ENCODE data around the gene SULT4A1.

The SULT4A1 gene

GRCh38 chr22:43848366-43849171 is 13.7 kb downstream of the SULT4A1 start:
- DNase-seq (ENCODE audit: low read depth, low spot score) = no peak
- Histone ChIP-seq H3K4me3 (ENCODE audit: insufficient read length, low read depth) (no peak overlapping the region), H3K9me3 (ENCODE audit: insufficient read depth, low read length) (no peaks in the 10 kb centered on the region), H3K4me1 (ENCODE audit: insufficient read depth, insufficient read length) (peaks cover 15% of the 10 kb centered on the region), H3K36me3 (ENCODE audit: insufficient read depth, insufficient read length, low read length) (peaks cover 4% of the 10 kb centered on the region), H3K9ac (ENCODE audit: insufficient read length, low read depth) (no peak overlapping the region), H3K27me3 (ENCODE audit: insufficient read depth, insufficient read length) (no peaks in the 10 kb centered on the region)
- no peak for TF ChIP-seq SUZ12 (IDR thresholded peaks at IDR 0.05; ENCODE audit: extremely low read depth, insufficient read depth, insufficient read length)
- no peak for TF ChIP-seq ZNF274 (IDR thresholded peaks at IDR 0.05; ENCODE audit: low read depth, low read length)
- no peak for TF ChIP-seq YY1 (IDR thresholded peaks at IDR 0.05; ENCODE audit: insufficient read depth, insufficient read length)

GRCh38 chr22:43847376-43848289 is 14.7 kb downstream of the SULT4A1 start:
- H3K9ac ChIP-seq (ENCODE audit: insufficient read length, low read depth) = no peak overlapping the region
- TF ChIP-seq ZNF274 (IDR thresholded peaks at IDR 0.05; ENCODE audit: low read depth, low read length) = no peak
- TF ChIP-seq YY1 (IDR thresholded peaks at IDR 0.05; ENCODE audit: insufficient read depth, insufficient read length) = no peak
- TF ChIP-seq SUZ12 (IDR thresholded peaks at IDR 0.05; ENCODE audit: extremely low read depth, insufficient read depth, insufficient read length) = no peak
- DNase-seq (ENCODE audit: low read depth, low spot score) = no peak
- no peaks in the 10 kb centered on the region for H3K9me3 ChIP-seq (ENCODE audit: insufficient read depth, low read length)
- H3K27me3 ChIP-seq (ENCODE audit: insufficient read depth, insufficient read length) = no peaks in the 10 kb centered on the region
- no peak overlapping the region for H3K4me3 ChIP-seq (ENCODE audit: insufficient read length, low read depth)
- peaks cover 4% of the 10 kb centered on the region for H3K36me3 ChIP-seq (ENCODE audit: insufficient read depth, insufficient read length, low read length)
- peaks cover 10% of the 10 kb centered on the region for H3K4me1 ChIP-seq (ENCODE audit: insufficient read depth, insufficient read length)

GRCh38 chr22:43846966-43847365 is 15.3 kb downstream of the SULT4A1 start:
- no peak overlapping the region for H3K9ac ChIP-seq (ENCODE audit: insufficient read length, low read depth)
- H3K9me3 ChIP-seq (ENCODE audit: insufficient read depth, low read length) = no peaks in the 10 kb centered on the region
- TF ChIP-seq SUZ12 (IDR thresholded peaks at IDR 0.05; ENCODE audit: extremely low read depth, insufficient read depth, insufficient read length) = no peak
- no peak for TF ChIP-seq ZNF274 (IDR thresholded peaks at IDR 0.05; ENCODE audit: low read depth, low read length)
- no peak for TF ChIP-seq YY1 (IDR thresholded peaks at IDR 0.05; ENCODE audit: insufficient read depth, insufficient read length)

GRCh38 chr22:43845981-43846380 is 16.3 kb downstream of the SULT4A1 start:
- peaks cover 4% of the 10 kb centered on the region for H3K36me3 ChIP-seq (ENCODE audit: insufficient read depth, insufficient read length, low read length)
- no peak overlapping the region for H3K9ac ChIP-seq (ENCODE audit: insufficient read length, low read depth)
- no peaks in the 10 kb centered on the region for H3K27me3 ChIP-seq (ENCODE audit: insufficient read depth, insufficient read length)
- TF ChIP-seq YY1 (IDR thresholded peaks at IDR 0.05; ENCODE audit: insufficient read depth, insufficient read length) (no peak), SUZ12 (IDR thresholded peaks at IDR 0.05; ENCODE audit: extremely low read depth, insufficient read depth, insufficient read length) (no peak), ZNF274 (IDR thresholded peaks at IDR 0.05; ENCODE audit: low read depth, low read length) (no peak)
- H3K4me1 ChIP-seq (ENCODE audit: insufficient read depth, insufficient read length) = peaks cover 7% of the 10 kb centered on the region
- H3K4me3 ChIP-seq (ENCODE audit: insufficient read length, low read depth) = no peak overlapping the region
- no peaks in the 10 kb centered on the region for H3K9me3 ChIP-seq (ENCODE audit: insufficient read depth, low read length)
- no peak for DNase-seq (ENCODE audit: low read depth, low spot score)

More at GRCh38 chr22:43846966-43847365, 15.3 kb downstream of the SULT4A1 start:
- no peak for DNase-seq (ENCODE audit: low read depth, low spot score)
- peaks cover 4% of the 10 kb centered on the region for H3K36me3 ChIP-seq (ENCODE audit: insufficient read depth, insufficient read length, low read length)
- H3K4me3 ChIP-seq (ENCODE audit: insufficient read length, low read depth) = no peak overlapping the region
- H3K27me3 ChIP-seq (ENCODE audit: insufficient read depth, insufficient read length) = no peaks in the 10 kb centered on the region
- peaks cover 7% of the 10 kb centered on the region for H3K4me1 ChIP-seq (ENCODE audit: insufficient read depth, insufficient read length)

- Histone ChIP-seq H3K4me3 (ENCODE audit: insufficient read length, low read depth) (no peak overlapping the region), H3K36me3 (ENCODE audit: insufficient read depth, insufficient read length, low read length) (peaks cover 4% of the 10 kb centered on the region), H3K27me3 (ENCODE audit: insufficient read depth, insufficient read length) (no peaks in the 10 kb centered on the region), H3K4me1 (ENCODE audit: insufficient read depth, insufficient read length) (peaks cover 7% of the 10 kb centered on the region), H3K9ac (ENCODE audit: insufficient read length, low read depth) (no peak overlapping the region), H3K9me3 (ENCODE audit: insufficient read depth, low read length) (no peaks in the 10 kb centered on the region)
- no peak for DNase-seq (ENCODE audit: low read depth, low spot score)
- TF ChIP-seq YY1 (IDR thresholded peaks at IDR 0.05; ENCODE audit: insufficient read depth, insufficient read length) (no peak), SUZ12 (IDR thresholded peaks at IDR 0.05; ENCODE audit: extremely low read depth, insufficient read depth, insufficient read length) (no peak), ZNF274 (IDR thresholded peaks at IDR 0.05; ENCODE audit: low read depth, low read length) (no peak)
Observed at GRCh38 chr22:43844560-43845545, 17.5 kb downstream of the SULT4A1 start.

- H3K4me1 ChIP-seq (ENCODE audit: insufficient read depth, insufficient read length) = peaks cover 7% of the 10 kb centered on the region
- H3K9me3 ChIP-seq (ENCODE audit: insufficient read depth, low read length) = no peaks in the 10 kb centered on the region
- no peak for DNase-seq (ENCODE audit: low read depth, low spot score)
- H3K27me3 ChIP-seq (ENCODE audit: insufficient read depth, insufficient read length) = no peaks in the 10 kb centered on the region
- H3K36me3 ChIP-seq (ENCODE audit: insufficient read depth, insufficient read length, low read length) = peaks cover 9% of the 10 kb centered on the region
- H3K4me3 ChIP-seq (ENCODE audit: insufficient read length, low read depth) = no peak overlapping the region
- TF ChIP-seq ZNF274 (IDR thresholded peaks at IDR 0.05; ENCODE audit: low read depth, low read length) = no peak
- TF ChIP-seq YY1 (IDR thresholded peaks at IDR 0.05; ENCODE audit: insufficient read depth, insufficient read length) = no peak
- TF ChIP-seq SUZ12 (IDR thresholded peaks at IDR 0.05; ENCODE audit: extremely low read depth, insufficient read depth, insufficient read length) = no peak
- H3K9ac ChIP-seq (ENCODE audit: insufficient read length, low read depth) = no peak overlapping the region
Observed at GRCh38 chr22:43843783-43844530, 18.4 kb downstream of the SULT4A1 start.

All from NT2/D1 (cell line).